Measurements from ENCODE around the gene TBC1D22A. TPM values are rescaled to one million over a fixed set of nuclear protein-coding genes. Genes with fewer than 3 reads are reported as not detected.

TBC1D22A gene
- total RNA-seq, 2 experiments from 2014 or later, result 22.3 to 43.9 TPM

DNA sequence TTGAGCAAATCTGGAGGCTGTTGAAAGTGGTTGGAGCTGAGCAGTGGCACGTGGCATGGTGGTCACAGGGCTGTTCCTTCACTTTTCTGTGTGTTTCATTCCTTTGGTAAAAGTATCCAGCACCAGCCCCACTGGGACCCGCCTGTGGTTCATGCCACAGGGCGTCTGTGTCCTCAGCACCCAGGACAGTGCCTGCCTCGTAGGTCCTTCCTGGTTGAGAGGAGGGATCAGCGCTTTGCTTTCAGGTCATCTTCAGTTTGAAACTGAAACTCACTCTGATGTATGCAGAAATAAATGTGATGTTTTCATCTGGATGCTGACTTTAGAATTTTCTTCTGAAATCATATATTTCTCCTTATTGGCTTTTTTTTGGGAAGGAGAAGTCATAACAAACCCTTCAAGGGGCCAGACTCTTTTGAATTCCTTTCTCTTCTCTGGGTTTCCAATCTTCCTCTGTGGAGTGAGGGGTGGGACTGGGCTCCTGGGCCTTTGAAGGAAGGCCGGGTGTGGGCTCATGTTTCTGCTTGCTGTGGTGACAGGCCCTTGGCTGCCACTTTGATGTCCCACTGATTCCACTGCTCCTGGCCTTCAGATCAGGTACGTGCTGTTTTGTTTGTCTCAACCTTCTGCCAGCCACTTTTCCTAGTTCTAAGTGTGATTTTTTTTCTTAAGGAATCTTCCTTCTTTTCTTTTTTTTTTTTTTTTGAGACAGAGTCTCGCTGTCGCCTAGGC is 26.2 kb downstream of the TBC1D22A start:
- H4K20me1 ChIP-seq (ENCODE audit: insufficient read depth, low read length), result peaks cover 6% of the 10 kb centered on the region; the same call in 1 of the 2 replicates
- H3K36me3 ChIP-seq (ENCODE audit: insufficient read depth, low read length), result peaks cover 49% of the 10 kb centered on the region
- peaks cover 13% of the 10 kb centered on the region; the same call in 1 of the 2 replicates for H3K9me3 ChIP-seq (ENCODE audit: low read length)
- ChIA-PET CTCF (ENCODE audit: unreplicated experiment) (no interaction called here), POLR2A (no interaction called here)
- no peak overlapping the region for H2AFZ ChIP-seq (ENCODE audit: low read length)
- BruUV-seq (replicated peaks), result no TSS peak
- H3K27ac ChIP-seq (ENCODE audit: low read depth, low read length, poor library complexity, severe bottlenecking), result no peak overlapping the region
- peaks cover 52% of the 10 kb centered on the region for H3K79me2 ChIP-seq (ENCODE audit: insufficient read depth, low read depth, low read length)
- DNase-seq (ENCODE audit: low spot score), result no peak
- H3K4me1 ChIP-seq (ENCODE audit: insufficient read depth, low read length, poor library complexity, severe bottlenecking), result peaks cover 3% of the 10 kb centered on the region
- no peak overlapping the region for H3K4me3 ChIP-seq (ENCODE audit: low read depth, low read length, poor library complexity, severe bottlenecking)
- H3K4me2 ChIP-seq (ENCODE audit: low read length), result no peak overlapping the region
- no peaks in the 10 kb centered on the region for H3K9me2 ChIP-seq (ENCODE audit: insufficient read depth, low read length)
- intact Hi-C loops (cut with micrococcal nuclease; ENCODE audit: unreplicated experiment), result no loop called here
- no peak for TF ChIP-seq EZH2phosphoT487 (IDR thresholded peaks at IDR 0.05; ENCODE audit: borderline replicate concordance, low read depth, low read length)
- TF ChIP-seq, protein P1, sequence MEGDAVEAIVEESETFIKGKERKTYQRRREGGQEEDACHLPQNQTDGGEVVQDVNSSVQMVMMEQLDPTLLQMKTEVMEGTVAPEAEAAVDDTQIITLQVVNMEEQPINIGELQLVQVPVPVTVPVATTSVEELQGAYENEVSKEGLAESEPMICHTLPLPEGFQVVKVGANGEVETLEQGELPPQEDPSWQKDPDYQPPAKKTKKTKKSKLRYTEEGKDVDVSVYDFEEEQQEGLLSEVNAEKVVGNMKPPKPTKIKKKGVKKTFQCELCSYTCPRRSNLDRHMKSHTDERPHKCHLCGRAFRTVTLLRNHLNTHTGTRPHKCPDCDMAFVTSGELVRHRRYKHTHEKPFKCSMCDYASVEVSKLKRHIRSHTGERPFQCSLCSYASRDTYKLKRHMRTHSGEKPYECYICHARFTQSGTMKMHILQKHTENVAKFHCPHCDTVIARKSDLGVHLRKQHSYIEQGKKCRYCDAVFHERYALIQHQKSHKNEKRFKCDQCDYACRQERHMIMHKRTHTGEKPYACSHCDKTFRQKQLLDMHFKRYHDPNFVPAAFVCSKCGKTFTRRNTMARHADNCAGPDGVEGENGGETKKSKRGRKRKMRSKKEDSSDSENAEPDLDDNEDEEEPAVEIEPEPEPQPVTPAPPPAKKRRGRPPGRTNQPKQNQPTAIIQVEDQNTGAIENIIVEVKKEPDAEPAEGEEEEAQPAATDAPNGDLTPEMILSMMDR (conservative IDR thresholded peaks at IDR 0.05; ENCODE audit: low read length), result no peak

DNA sequence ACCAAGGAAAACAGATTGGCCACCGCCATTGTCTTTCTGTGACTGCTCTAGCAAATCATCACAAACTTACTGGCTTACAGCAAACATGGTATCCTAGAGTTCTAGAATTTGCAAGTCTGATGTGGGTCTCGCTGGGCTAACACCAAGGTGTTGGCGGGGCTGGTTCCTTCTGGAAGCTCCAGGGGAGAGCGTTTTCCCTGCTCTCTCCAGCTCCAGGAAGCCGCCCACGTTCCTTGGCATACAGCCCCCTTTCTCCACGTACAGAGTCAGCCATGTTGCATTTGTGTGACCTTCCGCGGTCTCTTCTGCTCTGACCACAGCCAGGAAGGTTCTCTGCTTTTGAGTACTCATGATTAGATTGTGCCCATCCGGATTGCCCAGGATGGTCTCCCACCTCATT is 27.5 kb downstream of the TBC1D22A start:
- intact Hi-C loops (cut with micrococcal nuclease; ENCODE audit: unreplicated experiment), result loop anchor here (10.0 kb wide), 1 partner anchor 105 kb away; no protein-coding TSS in a partner anchor
- TF ChIP-seq EZH2phosphoT487 (IDR thresholded peaks at IDR 0.05; ENCODE audit: borderline replicate concordance, low read depth, low read length), result no peak
- TF ChIP-seq, protein P1 (conservative IDR thresholded peaks at IDR 0.05; ENCODE audit: low read length), result no peak
- Histone ChIP-seq H3K4me3 (ENCODE audit: low read depth, low read length, poor library complexity, severe bottlenecking) (no peak overlapping the region), H3K79me2 (ENCODE audit: insufficient read depth, low read depth, low read length) (peaks cover 39% of the 10 kb centered on the region), H3K27ac (ENCODE audit: low read depth, low read length, poor library complexity, severe bottlenecking) (no peak overlapping the region), H3K4me1 (ENCODE audit: insufficient read depth, low read length, poor library complexity, severe bottlenecking) (peaks cover 3% of the 10 kb centered on the region), H3K9me3 (ENCODE audit: low read length) (peaks cover 12% of the 10 kb centered on the region; the same call in 1 of the 2 replicates), H3K9me2 (ENCODE audit: insufficient read depth, low read length) (no peaks in the 10 kb centered on the region), H4K20me1 (ENCODE audit: insufficient read depth, low read length) (peaks cover 6% of the 10 kb centered on the region; the same call in 1 of the 2 replicates), H2AFZ (ENCODE audit: low read length) (no peak overlapping the region), H3K36me3 (ENCODE audit: insufficient read depth, low read length) (peaks cover 50% of the 10 kb centered on the region), H3K4me2 (ENCODE audit: low read length) (no peak overlapping the region)
- ChIA-PET CTCF (ENCODE audit: unreplicated experiment) (no interaction called here), POLR2A (no interaction called here)
- no peak for DNase-seq (ENCODE audit: low spot score)
- BruUV-seq (replicated peaks), result no TSS peak

DNA sequence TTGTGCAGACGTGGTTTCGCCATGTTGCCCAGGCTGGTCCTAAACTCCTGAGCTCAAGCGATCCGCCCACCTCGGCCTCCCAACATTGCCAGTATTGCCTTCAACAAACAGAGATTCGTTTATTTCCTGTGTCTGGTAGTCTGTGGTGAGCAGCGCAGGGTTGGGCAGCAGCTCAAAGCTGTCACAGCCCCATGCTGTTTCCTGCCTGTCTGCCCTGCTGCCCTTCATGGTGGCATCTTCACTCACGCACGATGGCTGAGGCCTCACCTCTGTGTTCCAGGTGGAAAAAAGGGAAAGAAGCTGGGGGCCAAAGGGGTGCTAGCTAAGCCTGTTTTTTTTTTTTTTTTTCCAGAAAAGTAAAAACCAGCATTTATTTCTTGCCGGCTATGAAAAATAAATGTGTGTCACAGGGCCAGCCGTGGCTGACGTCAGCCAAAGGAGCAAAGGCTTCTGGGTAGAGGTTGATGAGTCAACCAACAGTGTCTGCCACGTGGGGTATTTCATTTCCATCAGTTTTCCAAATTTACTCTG is 28.8 kb downstream of the TBC1D22A start:
- Histone ChIP-seq H3K9me2 (ENCODE audit: insufficient read depth, low read length) (no peaks in the 10 kb centered on the region), H3K36me3 (ENCODE audit: insufficient read depth, low read length) (peaks cover 44% of the 10 kb centered on the region), H3K4me1 (ENCODE audit: insufficient read depth, low read length, poor library complexity, severe bottlenecking) (peaks cover 3% of the 10 kb centered on the region), H4K20me1 (ENCODE audit: insufficient read depth, low read length) (no peaks in the 10 kb centered on the region), H3K9me3 (ENCODE audit: low read length) (peaks cover 1% of the 10 kb centered on the region; the same call in 1 of the 2 replicates), H3K4me3 (ENCODE audit: low read depth, low read length, poor library complexity, severe bottlenecking) (no peak overlapping the region), H3K27ac (ENCODE audit: low read depth, low read length, poor library complexity, severe bottlenecking) (no peak overlapping the region), H3K79me2 (ENCODE audit: insufficient read depth, low read depth, low read length) (peaks cover 26% of the 10 kb centered on the region), H2AFZ (ENCODE audit: low read length) (no peak overlapping the region), H3K4me2 (ENCODE audit: low read length) (no peak overlapping the region)
- ChIA-PET POLR2A (interaction anchor here (0.6 kb wide), 1 partner anchor 59 kb away, joined by 4 read pairs; no protein-coding TSS in a partner anchor), CTCF (ENCODE audit: unreplicated experiment) (no interaction called here)
- no peak for DNase-seq (ENCODE audit: low spot score)
- intact Hi-C loops (cut with micrococcal nuclease; ENCODE audit: unreplicated experiment), result loop anchor here (10.0 kb wide), 1 partner anchor 106 kb away; no protein-coding TSS in a partner anchor
- TF ChIP-seq EZH2phosphoT487 (IDR thresholded peaks at IDR 0.05; ENCODE audit: borderline replicate concordance, low read depth, low read length), result no peak
- TF ChIP-seq, protein P1 (conservative IDR thresholded peaks at IDR 0.05; ENCODE audit: low read length), result no peak
- no TSS peak for BruUV-seq (replicated peaks)

Data from OCI-LY7 (cell line).